K562 (cell line): ENCODE measurements around the gene VTCN1. TPM values are rescaled to one million over a fixed set of nuclear protein-coding genes. Genes with fewer than 3 reads are reported as not detected.

Experiments used
- ATAC-seq: fragments of 200-7000 bp; cut with Tn5 transposase; 3 replicates; pipeline ENCODE4 v1.9.1; 2020; ENCODE audit warnings: moderate library complexity
- BruUV-seq: library from RNA; stranded (reverse); fragments of 400-500 nt; replicated peaks from 2 replicates; lab custom pipeline; 2021; lab: Mats Ljungman, UMichigan
- CTCF ChIA-PET: fragments of 300-600 bp; formaldehyde crosslinking; extraction: SDS; loops from one replicate; lab custom pipeline; 2021; ENCODE audit warnings: low intra/inter-chr PET ratio; lab: Yijun Ruan, JAX
- POLR2A ChIA-PET: fragments of 300-600, 350-650 bp; sonication (Branson Sonifier 250); formaldehyde crosslinking; extraction: SDS; loops from one replicate; lab custom pipeline; 2021; ENCODE audit warnings: antibody characterized with exemption, inconsistent platforms; lab: Yijun Ruan, JAX
- DNase-seq, 4 experiments: peaks; one replicate each; pipeline versions ENCODE4 v3.0.0 to v3.0.0-alpha.2; 2011 to 2018; ENCODE audit warnings: low spot score in 3 of 4, mixed read lengths in 3 of 4; ENCODE audit errors: extremely low read depth in 1 of 4
- FAIRE-seq: peaks from 2 replicates; lab custom pipeline; 2011; peaks lifted over from hg19 to GRCh38; lab: Jason Lieb, UNC
- H2AFZ ChIP-seq: 2 replicates; pipeline ENCODE4 v1.6.0; 2011; ENCODE audit warnings: low read depth, low read length, control low read depth, inconsistent platforms
- H3K27ac ChIP-seq: fragments of 200-600 bp; 3 replicates; pipeline ENCODE4 v1.8.0; 2011; ENCODE audit warnings: low read depth, mild to moderate bottlenecking, control low read depth, inconsistent platforms, low read length, moderate library complexity, mixed read lengths; ENCODE audit errors: extremely low read depth
- H3K27me3 ChIP-seq, 2 experiments: fragments of 300-600 bp in 1 of 2; 2 replicates in 1 of 2; 3 replicates in 1 of 2; pipeline versions ENCODE4 v1.6.0 to v1.8.0; 2011; ENCODE audit warnings: inconsistent platforms in 2 of 2, low read length in 2 of 2, mild to moderate bottlenecking in 1 of 2, mixed read lengths in 1 of 2, moderate library complexity in 1 of 2; ENCODE audit not compliant: control insufficient read depth in 2 of 2, insufficient read depth in 2 of 2
- H3K36me3 ChIP-seq: fragments of 300-600 bp; 3 replicates; pipeline ENCODE4 v1.8.0; 2011; ENCODE audit warnings: mild to moderate bottlenecking, low read length, inconsistent platforms; ENCODE audit not compliant: control insufficient read depth, insufficient read depth
- H3K4me1 ChIP-seq, 2 experiments: fragments of 200-600 bp in 1 of 2; replicated peaks in 1 of 2; 2 replicates in 1 of 2; 3 replicates in 1 of 2; pipeline versions ENCODE4 v1.5.1 to v1.8.0; 2011; ENCODE audit warnings: inconsistent platforms in 2 of 2, low read length in 2 of 2, mild to moderate bottlenecking in 1 of 2, mixed read lengths in 1 of 2, moderate library complexity in 1 of 2; ENCODE audit not compliant: control insufficient read depth in 2 of 2, insufficient read depth in 2 of 2
- H3K4me2 ChIP-seq: 2 replicates; pipeline ENCODE4 v1.6.1; 2011; ENCODE audit warnings: low read length, control low read depth, inconsistent platforms, mixed read lengths; ENCODE audit not compliant: insufficient read depth
- H3K4me3 ChIP-seq: fragments of 200-600 bp; sonication (generic), shearing (Covaris generic); 2 replicates; pipeline ENCODE4 v1.5.1; 2016; ENCODE audit warnings: control low read depth, inconsistent platforms
- H3K79me2 ChIP-seq: fragments of 200-600 bp; 3 replicates; pipeline ENCODE4 v1.8.0; 2011; ENCODE audit warnings: low read length, inconsistent platforms; ENCODE audit not compliant: control insufficient read depth, insufficient read depth
- H3K9ac ChIP-seq, 2 experiments: 2 replicates each; pipeline versions ENCODE4 v1.6.0 to v1.6.1; 2011; ENCODE audit warnings: low read depth in 2 of 2, low read length in 2 of 2, control low read depth in 1 of 2, inconsistent platforms in 1 of 2, mild to moderate bottlenecking in 1 of 2, mixed read lengths in 1 of 2; ENCODE audit not compliant: insufficient read depth in 1 of 2
- H3K9me1 ChIP-seq: one replicate; pipeline ENCODE4 v1.6.0; 2011; ENCODE audit warnings: inconsistent platforms, mild to moderate bottlenecking, low read length, moderate library complexity; ENCODE audit not compliant: control insufficient read depth, insufficient read depth
- H3K9me3 ChIP-seq: replicated peaks from 2 replicates; pipeline ENCODE4 v1.5.1; 2011; ENCODE audit warnings: low read depth, low read length, inconsistent platforms; ENCODE audit not compliant: control insufficient read depth, insufficient read depth
- H4K20me1 ChIP-seq: replicated peaks from 2 replicates; pipeline ENCODE4 v1.6.1; 2011; ENCODE audit warnings: low read length, inconsistent platforms, mixed read lengths; ENCODE audit not compliant: control insufficient read depth, insufficient read depth
- FOSL1 ChIP-seq: fragments of 200-800 bp; sonication (Bioruptor generic); conservative IDR thresholded peaks from 2 replicates; pipeline ENCODE4 v1.6.1; 2016; ENCODE audit warnings: missing genetic modification characterization, missing compliant biosample characterization
- JUN ChIP-seq, 2 experiments: sonication (generic) in 1 of 2; formaldehyde crosslinking in 1 of 2; IDR thresholded peaks; 2 replicates each; pipeline versions ENCODE4 v1.6.1 to v1.8.0; 2012 to 2022; ENCODE audit warnings: borderline replicate concordance in 2 of 2, mild to moderate bottlenecking in 2 of 2, improper control_type of control experiment in 1 of 2, low read depth in 1 of 2, low read length in 1 of 2, missing genetic modification reagents in 1 of 2
- JUND ChIP-seq, 2 experiments: IDR thresholded peaks; 2 replicates in 1 of 2; 3 replicates in 1 of 2; pipeline ENCODE4 v1.6.1; 2011; ENCODE audit warnings: borderline replicate concordance in 2 of 2, low read depth in 2 of 2, low read length in 2 of 2, improper control_type of control experiment in 1 of 2, missing biosample characterization in 1 of 2, missing genetic modification characterization in 1 of 2, missing genetic modification reagents in 1 of 2
- RAD21 ChIP-seq, 2 experiments: fragments of 250-450 bp in 1 of 2; fragments of 450-650 bp in 1 of 2; sonication (Bioruptor Pico) in 1 of 2; formaldehyde crosslinking in 1 of 2; IDR thresholded peaks in 1 of 2; conservative IDR thresholded peaks in 1 of 2; 2 replicates each; pipeline versions ENCODE4 v1.4.0 to v1.8.0; 2020 to 2022; ENCODE audit warnings: mild to moderate bottlenecking in 2 of 2, moderate library complexity in 1 of 2
- TCF3 ChIP-seq: sonication (generic); formaldehyde crosslinking; IDR thresholded peaks from 2 replicates; pipeline ENCODE4 v1.4.0; 2020; ENCODE audit warnings: mild to moderate bottlenecking, missing genetic modification reagents
- ZNF696 ChIP-seq: fragments of 250-450 bp; sonication (Bioruptor Pico); conservative IDR thresholded peaks from 2 replicates; pipeline ENCODE4 v1.4.0; 2020; ENCODE audit warnings: mild to moderate bottlenecking, moderate library complexity
- WGBS: fragments of 100-300 bp; shearing (Covaris generic); methylation state at CpG from one replicate; pipeline ENCODE4 v1.1.6; 2016; ENCODE audit warnings: low coverage, mixed read lengths; ENCODE audit not compliant: insufficient coverage; ENCODE audit errors: missing lambda C conversion rate; 5-methylcytosine and 5-hydroxymethylcytosine counted together
- in situ Hi-C: fragments of 300-500 bp; cut with MboI; formaldehyde crosslinking; loops from 4 replicates; pipeline ENCODE4 v1.15.0; 2018; ENCODE audit warnings: inconsistent platforms, mixed read lengths
- intact Hi-C: fragments of 100-400 bp; cut with micrococcal nuclease; formaldehyde crosslinking; loops from 2 replicates; pipeline ENCODE4 v1.14.2; 2022
- polyA plus RNA-seq, 8 experiments: library from polyadenylated mRNA; depleted of rRNA in 4 of 8; stranded (reverse) in 5 of 8; unstranded in 3 of 8; fragments of >200 nt; fragmentation: Nextera tagmentation in 2 of 8; fragmentation: Illumina TruSeq in 1 of 8; extraction: Ambion mirVana in 2 of 8; extraction: Trizol in 1 of 8; gene quantifications; 2 replicates each; pipeline versions ENCODE4 v1.2.1 to v1.2.3, GENCODE V29; 2011 to 2014; ENCODE audit warnings: inconsistent platforms in 1 of 8, missing spikeins in 1 of 8
- total RNA-seq, 7 experiments: library from RNA; depleted of rRNA in 6 of 7; stranded (reverse); fragments of >200 nt in 6 of 7; fragmentation: Illumina TruSeq in 2 of 7; extraction: Trizol in 2 of 7; gene quantifications; 2 replicates each; pipeline versions ENCODE4 v1.2.1 to v1.2.3, GENCODE V29; 2011 to 2021; ENCODE audit warnings: low replicate concordance in 1 of 7
- TF ChIP-seq, protein P1 (sequence below): sonication (generic); formaldehyde crosslinking; IDR thresholded peaks from 2 replicates; pipeline ENCODE4 v1.8.0; 2023; ENCODE audit warnings: missing genetic modification reagents, mild to moderate bottlenecking, borderline replicate concordance
- TF ChIP-seq, protein P2 (sequence below): fragments of 450-650 bp; IDR thresholded peaks from 2 replicates; pipeline ENCODE4 v1.6.1; 2018; ENCODE audit not compliant: partially characterized antibody

Gene VTCN1
- total and polyA plus RNA-seq, 9 of the 15 experiments (the other 6 are each of a cell fraction or from before 2014, with no cell fraction given): not detected

- Histone ChIP-seq H3K27me3 (no peaks in the 10 kb centered on the region), H3K36me3 (peaks cover 95% of the 10 kb centered on the region), H3K27ac (peak overlapping the region; percentile 83), H3K4me3 (no peak overlapping the region), H3K9me1 (no peaks in the 10 kb centered on the region), H3K4me1 (peaks cover 4 to 21% of the 10 kb centered on the region in 2 experiments; a peak in 4 of 5 replicates), H3K79me2 (no peaks in the 10 kb centered on the region), H4K20me1 (no peaks in the 10 kb centered on the region), H3K9me3 (no peaks in the 10 kb centered on the region), H3K9ac (0 out of 4 replicates have a peak overlapping the region, but pooled peaks of 1 of the 2 experiments have one; percentile 61), H3K4me2 (no peak overlapping the region), H2AFZ (peak overlapping the region; percentile 43; the same call in 1 of the 2 replicates)
- ATAC-seq (peak; percentile 87), DNase-seq (peak; percentile 59 to 74 (median 64)), FAIRE-seq (peak; percentile 88)
- CTCF ChIA-PET: interaction anchor here (0.6 to 1.2 kb wide), 2 partner anchors 25 to 27 kb away, joined by 4 to 5 read pairs; no protein-coding TSS in a partner anchor
- POLR2A ChIA-PET: interaction anchor here (0.6 to 2.7 kb wide), 13 partner anchors 7 to 159 kb away, joined by 3 to 16 read pairs (median 4); partner anchors contain the start of gene TTF2
- no TSS peak for BruUV-seq
- in situ Hi-C loops: no loop called here
- 77% methylated on average over 6 of the region's 6 CpGs for WGBS
- intact Hi-C loops: no loop called here
- TF ChIP-seq, protein P1, sequence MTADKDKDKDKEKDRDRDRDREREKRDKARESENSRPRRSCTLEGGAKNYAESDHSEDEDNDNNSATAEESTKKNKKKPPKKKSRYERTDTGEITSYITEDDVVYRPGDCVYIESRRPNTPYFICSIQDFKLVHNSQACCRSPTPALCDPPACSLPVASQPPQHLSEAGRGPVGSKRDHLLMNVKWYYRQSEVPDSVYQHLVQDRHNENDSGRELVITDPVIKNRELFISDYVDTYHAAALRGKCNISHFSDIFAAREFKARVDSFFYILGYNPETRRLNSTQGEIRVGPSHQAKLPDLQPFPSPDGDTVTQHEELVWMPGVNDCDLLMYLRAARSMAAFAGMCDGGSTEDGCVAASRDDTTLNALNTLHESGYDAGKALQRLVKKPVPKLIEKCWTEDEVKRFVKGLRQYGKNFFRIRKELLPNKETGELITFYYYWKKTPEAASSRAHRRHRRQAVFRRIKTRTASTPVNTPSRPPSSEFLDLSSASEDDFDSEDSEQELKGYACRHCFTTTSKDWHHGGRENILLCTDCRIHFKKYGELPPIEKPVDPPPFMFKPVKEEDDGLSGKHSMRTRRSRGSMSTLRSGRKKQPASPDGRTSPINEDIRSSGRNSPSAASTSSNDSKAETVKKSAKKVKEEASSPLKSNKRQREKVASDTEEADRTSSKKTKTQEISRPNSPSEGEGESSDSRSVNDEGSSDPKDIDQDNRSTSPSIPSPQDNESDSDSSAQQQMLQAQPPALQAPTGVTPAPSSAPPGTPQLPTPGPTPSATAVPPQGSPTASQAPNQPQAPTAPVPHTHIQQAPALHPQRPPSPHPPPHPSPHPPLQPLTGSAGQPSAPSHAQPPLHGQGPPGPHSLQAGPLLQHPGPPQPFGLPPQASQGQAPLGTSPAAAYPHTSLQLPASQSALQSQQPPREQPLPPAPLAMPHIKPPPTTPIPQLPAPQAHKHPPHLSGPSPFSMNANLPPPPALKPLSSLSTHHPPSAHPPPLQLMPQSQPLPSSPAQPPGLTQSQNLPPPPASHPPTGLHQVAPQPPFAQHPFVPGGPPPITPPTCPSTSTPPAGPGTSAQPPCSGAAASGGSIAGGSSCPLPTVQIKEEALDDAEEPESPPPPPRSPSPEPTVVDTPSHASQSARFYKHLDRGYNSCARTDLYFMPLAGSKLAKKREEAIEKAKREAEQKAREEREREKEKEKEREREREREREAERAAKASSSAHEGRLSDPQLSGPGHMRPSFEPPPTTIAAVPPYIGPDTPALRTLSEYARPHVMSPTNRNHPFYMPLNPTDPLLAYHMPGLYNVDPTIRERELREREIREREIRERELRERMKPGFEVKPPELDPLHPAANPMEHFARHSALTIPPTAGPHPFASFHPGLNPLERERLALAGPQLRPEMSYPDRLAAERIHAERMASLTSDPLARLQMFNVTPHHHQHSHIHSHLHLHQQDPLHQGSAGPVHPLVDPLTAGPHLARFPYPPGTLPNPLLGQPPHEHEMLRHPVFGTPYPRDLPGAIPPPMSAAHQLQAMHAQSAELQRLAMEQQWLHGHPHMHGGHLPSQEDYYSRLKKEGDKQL: no peak
- TF ChIP-seq ZNF696 (CRISPR knock-in tag): no peak
- peak; percentile 70 for TF ChIP-seq JUND (IDR thresholded peaks at IDR 0.05; ENCODE audit: borderline replicate concordance, low read depth, low read length)
- TF ChIP-seq JUND (tag; IDR thresholded peaks at IDR 0.05; ENCODE audit: borderline replicate concordance, low read depth, low read length): peak; percentile 33; the same call in 1 of the 3 replicates
- TF ChIP-seq, protein P2, sequence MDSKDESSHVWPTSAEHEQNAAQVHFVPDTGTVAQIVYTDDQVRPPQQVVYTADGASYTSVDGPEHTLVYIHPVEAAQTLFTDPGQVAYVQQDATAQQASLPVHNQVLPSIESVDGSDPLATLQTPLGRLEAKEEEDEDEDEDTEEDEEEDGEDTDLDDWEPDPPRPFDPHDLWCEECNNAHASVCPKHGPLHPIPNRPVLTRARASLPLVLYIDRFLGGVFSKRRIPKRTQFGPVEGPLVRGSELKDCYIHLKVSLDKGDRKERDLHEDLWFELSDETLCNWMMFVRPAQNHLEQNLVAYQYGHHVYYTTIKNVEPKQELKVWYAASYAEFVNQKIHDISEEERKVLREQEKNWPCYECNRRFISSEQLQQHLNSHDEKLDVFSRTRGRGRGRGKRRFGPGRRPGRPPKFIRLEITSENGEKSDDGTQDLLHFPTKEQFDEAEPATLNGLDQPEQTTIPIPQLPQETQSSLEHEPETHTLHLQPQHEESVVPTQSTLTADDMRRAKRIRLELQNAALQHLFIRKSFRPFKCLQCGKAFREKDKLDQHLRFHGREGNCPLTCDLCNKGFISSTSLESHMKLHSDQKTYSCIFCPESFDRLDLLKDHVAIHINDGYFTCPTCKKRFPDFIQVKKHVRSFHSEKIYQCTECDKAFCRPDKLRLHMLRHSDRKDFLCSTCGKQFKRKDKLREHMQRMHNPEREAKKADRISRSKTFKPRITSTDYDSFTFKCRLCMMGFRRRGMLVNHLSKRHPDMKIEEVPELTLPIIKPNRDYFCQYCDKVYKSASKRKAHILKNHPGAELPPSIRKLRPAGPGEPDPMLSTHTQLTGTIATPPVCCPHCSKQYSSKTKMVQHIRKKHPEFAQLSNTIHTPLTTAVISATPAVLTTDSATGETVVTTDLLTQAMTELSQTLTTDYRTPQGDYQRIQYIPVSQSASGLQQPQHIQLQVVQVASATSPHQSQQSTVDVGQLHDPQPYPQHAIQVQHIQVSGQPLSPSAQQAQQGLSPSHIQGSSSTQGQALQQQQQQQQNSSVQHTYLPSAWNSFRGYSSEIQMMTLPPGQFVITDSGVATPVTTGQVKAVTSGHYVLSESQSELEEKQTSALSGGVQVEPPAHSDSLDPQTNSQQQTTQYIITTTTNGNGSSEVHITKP: peak; percentile 52
- peak; percentile 33; the same call in 1 of the 2 replicates for TF ChIP-seq TCF3 (CRISPR knock-in tag)
- peak; percentile 69 for TF ChIP-seq FOSL1 (tag)
- TF ChIP-seq JUN (IDR thresholded peaks at IDR 0.05; ENCODE audit: borderline replicate concordance, low read depth, low read length): 0 out of 2 replicates have a peak, but pooled peaks have one; percentile 36
- TF ChIP-seq JUN (CRISPR knock-in tag; IDR thresholded peaks at IDR 0.05; ENCODE audit: borderline replicate concordance): no peak
- peak in 1 of 2 experiments; percentile 32; a peak in 2 of 4 replicates for TF ChIP-seq RAD21 (CRISPR knock-in tag; conservative IDR thresholded peaks at IDR 0.05 in 1 of 2, IDR thresholded peaks at IDR 0.05 in 1 of 2)
These were observed 116.7 kb downstream of the VTCN1 start for GRCh38 chr1:117093870-117094621.
